ENCODE measurements around the gene FILIP1L. TPM values are rescaled to one million over a fixed set of nuclear protein-coding genes. Genes with fewer than 3 reads are reported as not detected.

The FILIP1L gene
- total and polyA plus RNA-seq, 4 experiments from 2014 or later = 0.32 TPM; not detected in 3

- Histone ChIP-seq H3K36me3 (ENCODE audit: insufficient read depth, low read length) (no peaks in the 10 kb centered on the region), H3K9me3 (ENCODE audit: control insufficient read depth in 1 of 2, low read length in 2 of 2) (no peaks in the 10 kb centered on the region), H3K27ac (ENCODE audit: low read depth, low read length) (no peak overlapping the region), H3K27me3 (ENCODE audit: insufficient read depth, low read length) (no peaks in the 10 kb centered on the region), H3K4me1 (ENCODE audit: insufficient read depth, low read length) (peaks cover 28% of the 10 kb centered on the region), H3K4me3 (ENCODE audit: low read length in 2 of 2) (no peak overlapping the region)
- Mint-ChIP-seq H3K36me3 (no peaks in the 10 kb centered on the region), H3K4me1 (peaks cover 20 to 37% (median 26%) of the 10 kb centered on the region in 4 donors), H3K9me3 (no peaks in the 10 kb centered on the region), H3K27me3 (no peaks in the 10 kb centered on the region), H3K27ac (peak overlapping the region in 1 of 7 donors; percentile 63), H3K4me3 (no peak overlapping the region)
- intact Hi-C loops (cut with micrococcal nuclease) = no loop called here
- ChIA-PET CTCF (ENCODE audit: partially characterized antibody) (interaction anchor here (1.1 to 1.2 kb wide), 2 partner anchors 36 to 39 kb away, joined by 3 to 4 read pairs; no protein-coding TSS in a partner anchor), POLR2A (ENCODE audit: partially characterized antibody) (no interaction called here)
- peak in 2 of 5 donors; percentile 15 to 37 for DNase-seq
Observed at GRCh38 chr3:99868311-99868646, 246.0 kb downstream of the FILIP1L start.

GRCh38 chr3:99867594-99868310, 246.5 kb downstream of the FILIP1L start:
- peak overlapping the region in 3 of 7 donors; percentile 12 to 63 (median 23) for H3K27ac Mint-ChIP-seq
- intact Hi-C loops (cut with micrococcal nuclease) = no loop called here
- CTCF ChIA-PET (ENCODE audit: partially characterized antibody) = interaction anchor here (1.2 kb wide), 1 partner anchor 39 kb away, joined by 3 read pairs; no protein-coding TSS in a partner anchor

GRCh38 chr3:99866261-99866761, 248.0 kb downstream of the FILIP1L start:
- H3K4me3 ChIP-seq (ENCODE audit: low read length in 2 of 2) = no peak overlapping the region
- H3K9me3 Mint-ChIP-seq = no peaks in the 10 kb centered on the region
- H3K4me1 ChIP-seq (ENCODE audit: insufficient read depth, low read length) = peaks cover 28% of the 10 kb centered on the region
- no peak for DNase-seq
- intact Hi-C loops (cut with micrococcal nuclease) = no loop called here
- no peak overlapping the region for H3K27ac ChIP-seq (ENCODE audit: low read depth, low read length)
- no peaks in the 10 kb centered on the region for H3K9me3 ChIP-seq (ENCODE audit: control insufficient read depth in 1 of 2, low read length in 2 of 2)
- H3K27me3 ChIP-seq (ENCODE audit: insufficient read depth, low read length) = no peaks in the 10 kb centered on the region
- H3K4me1 Mint-ChIP-seq = peaks cover 20 to 37% (median 26%) of the 10 kb centered on the region in 4 donors
- no peaks in the 10 kb centered on the region for H3K36me3 ChIP-seq (ENCODE audit: insufficient read depth, low read length)
- POLR2A ChIA-PET (ENCODE audit: partially characterized antibody) = no interaction called here
- H3K4me3 Mint-ChIP-seq = peak overlapping the region in 4 of 8 donors; percentile 2 to 42 (median 22)
- H3K27me3 Mint-ChIP-seq = no peaks in the 10 kb centered on the region
- peak overlapping the region in 3 of 7 donors; percentile 43 to 52 (median 48) for H3K27ac Mint-ChIP-seq
- CTCF ChIA-PET (ENCODE audit: partially characterized antibody) = no interaction called here
- H3K36me3 Mint-ChIP-seq = peaks cover 0 to 5% of the 10 kb centered on the region in 2 donors

More at GRCh38 chr3:99867594-99868310, 246.5 kb downstream of the FILIP1L start:
- H3K4me3 Mint-ChIP-seq = no peak overlapping the region
- no peak overlapping the region for H3K27ac ChIP-seq (ENCODE audit: low read depth, low read length)
- no peaks in the 10 kb centered on the region for H3K27me3 Mint-ChIP-seq
- POLR2A ChIA-PET (ENCODE audit: partially characterized antibody) = interaction anchor here (0.6 kb wide), 1 partner anchor 20 kb away, joined by 4 read pairs; no protein-coding TSS in a partner anchor
- peaks cover 0 to 3% of the 10 kb centered on the region in 2 donors for H3K36me3 Mint-ChIP-seq
- no peaks in the 10 kb centered on the region for H3K36me3 ChIP-seq (ENCODE audit: insufficient read depth, low read length)
- peaks cover 22 to 37% (median 26%) of the 10 kb centered on the region in 4 donors for H3K4me1 Mint-ChIP-seq
- no peak for DNase-seq
- no peaks in the 10 kb centered on the region for H3K9me3 Mint-ChIP-seq
- H3K4me3 ChIP-seq (ENCODE audit: low read length in 2 of 2) = no peak overlapping the region
- no peaks in the 10 kb centered on the region for H3K9me3 ChIP-seq (ENCODE audit: control insufficient read depth in 1 of 2, low read length in 2 of 2)
- H3K4me1 ChIP-seq (ENCODE audit: insufficient read depth, low read length) = peaks cover 28% of the 10 kb centered on the region
- H3K27me3 ChIP-seq (ENCODE audit: insufficient read depth, low read length) = no peaks in the 10 kb centered on the region

- H3K27me3 ChIP-seq (ENCODE audit: insufficient read depth, low read length) = no peaks in the 10 kb centered on the region
- no peaks in the 10 kb centered on the region for H3K9me3 Mint-ChIP-seq
- ChIA-PET CTCF (ENCODE audit: partially characterized antibody) (no interaction called here), POLR2A (ENCODE audit: partially characterized antibody) (no interaction called here)
- peaks cover 20 to 37% (median 26%) of the 10 kb centered on the region in 4 donors for H3K4me1 Mint-ChIP-seq
- H3K4me3 Mint-ChIP-seq = no peak overlapping the region
- peaks cover 0 to 5% of the 10 kb centered on the region in 2 donors for H3K36me3 Mint-ChIP-seq
- H3K4me1 ChIP-seq (ENCODE audit: insufficient read depth, low read length) = peaks cover 28% of the 10 kb centered on the region
- no peak overlapping the region for H3K27ac Mint-ChIP-seq
- no peak overlapping the region for H3K27ac ChIP-seq (ENCODE audit: low read depth, low read length)
- H3K9me3 ChIP-seq (ENCODE audit: control insufficient read depth in 1 of 2, low read length in 2 of 2) = no peaks in the 10 kb centered on the region
- no peaks in the 10 kb centered on the region for H3K27me3 Mint-ChIP-seq
- intact Hi-C loops (cut with micrococcal nuclease) = no loop called here
- H3K4me3 ChIP-seq (ENCODE audit: low read length in 2 of 2) = no peak overlapping the region
- DNase-seq = no peak
- no peaks in the 10 kb centered on the region for H3K36me3 ChIP-seq (ENCODE audit: insufficient read depth, low read length)
Observed at GRCh38 chr3:99865321-99865720, 249.0 kb downstream of the FILIP1L start.

GRCh38 chr3:99864289-99864688, 250.0 kb downstream of the FILIP1L start:
- H3K36me3 ChIP-seq (ENCODE audit: insufficient read depth, low read length) = no peaks in the 10 kb centered on the region
- H3K9me3 ChIP-seq (ENCODE audit: control insufficient read depth in 1 of 2, low read length in 2 of 2) = no peaks in the 10 kb centered on the region
- peaks cover 20 to 37% (median 26%) of the 10 kb centered on the region in 4 donors for H3K4me1 Mint-ChIP-seq
- no peak overlapping the region for H3K27ac ChIP-seq (ENCODE audit: low read depth, low read length)
- peaks cover 0 to 5% of the 10 kb centered on the region in 2 donors for H3K36me3 Mint-ChIP-seq
- no peaks in the 10 kb centered on the region for H3K27me3 Mint-ChIP-seq
- no peak overlapping the region for H3K27ac Mint-ChIP-seq
- no peaks in the 10 kb centered on the region for H3K9me3 Mint-ChIP-seq
- H3K27me3 ChIP-seq (ENCODE audit: insufficient read depth, low read length) = no peaks in the 10 kb centered on the region
- CTCF ChIA-PET (ENCODE audit: partially characterized antibody) = no interaction called here
- H3K4me3 ChIP-seq (ENCODE audit: low read length in 2 of 2) = no peak overlapping the region
- no peak for DNase-seq
- POLR2A ChIA-PET (ENCODE audit: partially characterized antibody) = no interaction called here
- no peak overlapping the region for H3K4me3 Mint-ChIP-seq
- intact Hi-C loops (cut with micrococcal nuclease) = no loop called here
- peaks cover 28% of the 10 kb centered on the region for H3K4me1 ChIP-seq (ENCODE audit: insufficient read depth, low read length)

GRCh38 chr3:99863588-99863987, 250.7 kb downstream of the FILIP1L start:
- H3K27ac ChIP-seq (ENCODE audit: low read depth, low read length) = no peak overlapping the region
- no peaks in the 10 kb centered on the region for H3K27me3 ChIP-seq (ENCODE audit: insufficient read depth, low read length)
- no peak overlapping the region for H3K4me3 ChIP-seq (ENCODE audit: low read length in 2 of 2)
- DNase-seq = no peak
- H3K4me1 Mint-ChIP-seq = peaks cover 20 to 33% (median 26%) of the 10 kb centered on the region in 4 donors
- H3K27me3 Mint-ChIP-seq = no peaks in the 10 kb centered on the region
- H3K36me3 Mint-ChIP-seq = peaks cover 0 to 10% of the 10 kb centered on the region in 2 donors
- no peak overlapping the region for H3K27ac Mint-ChIP-seq
- CTCF ChIA-PET (ENCODE audit: partially characterized antibody) = no interaction called here
- POLR2A ChIA-PET (ENCODE audit: partially characterized antibody) = no interaction called here
- no peaks in the 10 kb centered on the region for H3K36me3 ChIP-seq (ENCODE audit: insufficient read depth, low read length)
- peaks cover 28% of the 10 kb centered on the region for H3K4me1 ChIP-seq (ENCODE audit: insufficient read depth, low read length)
- no peaks in the 10 kb centered on the region for H3K9me3 Mint-ChIP-seq
- no peaks in the 10 kb centered on the region for H3K9me3 ChIP-seq (ENCODE audit: control insufficient read depth in 1 of 2, low read length in 2 of 2)
- no peak overlapping the region for H3K4me3 Mint-ChIP-seq
- intact Hi-C loops (cut with micrococcal nuclease) = no loop called here

GRCh38 chr3:99863002-99863401, 251.3 kb downstream of the FILIP1L start:
- Histone ChIP-seq H3K9me3 (ENCODE audit: control insufficient read depth in 1 of 2, low read length in 2 of 2) (no peaks in the 10 kb centered on the region), H3K4me3 (ENCODE audit: low read length in 2 of 2) (no peak overlapping the region), H3K27me3 (ENCODE audit: insufficient read depth, low read length) (no peaks in the 10 kb centered on the region), H3K4me1 (ENCODE audit: insufficient read depth, low read length) (peaks cover 22% of the 10 kb centered on the region), H3K36me3 (ENCODE audit: insufficient read depth, low read length) (no peaks in the 10 kb centered on the region), H3K27ac (ENCODE audit: low read depth, low read length) (no peak overlapping the region)
- H3K27ac Mint-ChIP-seq = no peak overlapping the region
- CTCF ChIA-PET (ENCODE audit: partially characterized antibody) = no interaction called here
- peaks cover 19 to 28% (median 22%) of the 10 kb centered on the region in 4 donors for H3K4me1 Mint-ChIP-seq
- H3K4me3 Mint-ChIP-seq = no peak overlapping the region
- POLR2A ChIA-PET (ENCODE audit: partially characterized antibody) = no interaction called here
- H3K27me3 Mint-ChIP-seq = no peaks in the 10 kb centered on the region
- intact Hi-C loops (cut with micrococcal nuclease) = no loop called here
- peaks cover 0 to 10% of the 10 kb centered on the region in 2 donors for H3K36me3 Mint-ChIP-seq
- DNase-seq = no peak
- no peaks in the 10 kb centered on the region for H3K9me3 Mint-ChIP-seq
